GM21723 (cell line): Measurements from ENCODE around the gene NKG7.
A peak's percentile ranks its signal among the peaks of the same experiment; 100 is the strongest.

Experiments used
- ATAC-seq: cut with Tn5 transposase; IDR thresholded peaks from one replicate; pipeline ENCODE4 v1.9.1; 2021; ENCODE audit warnings: mild to moderate bottlenecking, moderate library complexity; ENCODE audit not compliant: unreplicated experiment

Gene NKG7

DNA sequence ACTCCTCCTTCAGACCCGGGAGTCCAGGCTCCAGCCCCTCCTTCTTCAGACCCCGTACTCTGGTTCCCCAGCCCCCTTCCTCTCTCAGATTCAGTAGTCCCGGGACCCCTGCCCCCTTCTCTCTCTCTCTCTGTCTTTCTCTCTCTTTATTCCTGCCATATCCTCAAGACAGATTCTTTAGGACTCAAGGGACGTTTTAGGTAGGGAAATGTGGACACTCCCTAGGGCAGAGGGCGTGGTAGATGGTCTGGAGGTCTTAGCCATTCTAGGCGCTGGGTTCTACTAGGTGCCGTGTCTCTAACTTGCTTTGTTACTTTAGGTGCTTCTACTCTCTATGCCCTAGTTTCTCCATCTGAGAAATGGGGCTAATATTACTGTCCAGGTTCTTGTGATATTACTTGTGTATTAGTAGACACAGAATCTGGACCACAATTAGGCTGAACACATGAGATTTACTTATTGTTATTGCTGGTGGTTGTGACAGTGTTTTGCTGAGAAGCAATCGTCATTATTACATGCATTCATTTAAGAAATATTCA is 18.7 kb upstream of the NKG7 start:
- ATAC-seq, result no peak

DNA sequence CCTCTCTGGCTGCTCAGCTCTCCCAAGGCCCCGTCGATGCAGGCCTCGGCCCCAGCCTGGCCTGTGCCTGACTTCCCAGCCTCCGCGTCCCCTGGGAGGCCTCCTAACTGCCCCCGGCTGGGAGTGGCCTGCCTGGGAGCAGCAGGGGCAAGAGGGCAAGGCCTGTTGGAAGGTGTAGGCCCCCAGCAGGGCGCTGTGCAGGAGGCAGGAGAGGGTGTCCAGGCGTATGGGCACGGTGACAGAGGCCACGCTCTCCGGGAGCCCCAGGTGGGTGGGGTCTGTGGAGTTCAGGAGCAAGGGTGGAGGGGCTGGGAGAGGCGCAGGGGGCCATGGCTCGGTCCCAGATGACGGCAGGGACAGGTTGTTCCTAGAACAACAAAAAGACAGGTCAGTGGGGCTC is 16.7 kb upstream of the NKG7 start:
- no peak for ATAC-seq

DNA sequence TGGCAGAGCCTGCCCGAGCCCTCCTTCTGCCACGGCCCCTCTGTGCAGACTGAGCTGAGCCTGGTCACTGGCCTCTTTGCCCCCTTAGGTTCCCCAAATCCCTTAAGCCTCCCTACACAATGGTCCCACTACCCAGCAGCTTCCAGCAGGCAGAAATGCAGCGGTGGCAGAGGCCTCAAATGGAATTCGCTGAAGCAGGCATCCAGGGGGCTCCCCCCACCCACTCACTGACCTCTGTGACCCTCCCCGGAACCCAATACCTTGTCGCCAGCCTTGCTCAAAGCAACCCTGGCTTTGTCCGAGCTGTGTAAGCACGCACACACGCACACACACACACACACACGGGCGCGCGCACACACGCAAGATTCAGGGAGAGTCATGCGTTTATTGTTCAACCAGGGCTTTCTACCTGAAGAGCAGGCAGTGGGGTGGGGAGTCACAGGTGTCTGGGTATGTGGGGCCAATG is 15.5 kb upstream of the NKG7 start, which contains the start of gene LIM2:
Gene LIM2, minus strand, starts transcription at position 51 of the 466 bp plus-strand sequence. CDS start 531 bp downstream, outside the sequence.
- no peak for ATAC-seq

- ATAC-seq, result no peak
Measured at GRCh38 chr19:51386882-51387520, 14.5 kb upstream of the NKG7 start.

GRCh38 chr19:51382004-51382403 is 9.6 kb upstream of the NKG7 start:
- no peak for ATAC-seq

DNA sequence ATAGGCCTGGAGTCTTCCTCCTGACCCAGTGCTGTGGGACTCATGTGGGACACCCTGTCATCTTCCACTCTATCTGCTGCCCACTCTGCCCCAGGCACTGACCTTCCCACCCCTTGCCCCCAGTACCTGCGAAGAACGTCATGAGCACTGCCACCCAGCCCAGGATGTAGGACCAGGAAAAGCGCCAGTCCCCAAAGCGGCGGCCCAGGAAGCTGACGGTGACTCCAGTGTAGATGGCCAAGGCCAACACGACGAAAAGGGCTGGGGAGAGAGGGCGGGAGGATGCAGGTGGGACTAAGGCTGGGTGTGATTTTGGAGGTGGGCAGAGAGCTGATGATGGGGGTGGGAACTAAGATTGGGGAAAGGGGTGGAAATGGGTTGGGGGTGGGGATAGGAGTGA is 7.9 kb upstream of the NKG7 start:
- ATAC-seq, result no peak

DNA sequence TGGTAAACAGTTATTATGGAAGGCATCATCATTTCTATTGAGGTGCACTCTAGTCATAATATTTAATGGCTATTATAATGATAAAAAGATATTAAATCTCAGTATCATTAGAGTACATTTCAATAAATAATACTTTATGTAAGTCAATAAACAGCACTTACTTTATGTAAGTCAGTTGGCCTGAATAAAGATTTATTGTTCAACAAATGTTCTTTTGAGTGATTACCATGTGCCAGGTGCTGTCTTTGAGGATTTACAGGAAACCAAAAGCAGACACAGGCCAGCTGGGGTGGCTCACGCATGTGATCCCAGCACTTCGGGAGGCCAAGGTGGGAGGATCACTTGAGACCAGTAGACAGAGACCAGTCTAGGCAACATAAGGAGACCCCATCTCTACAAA is 5.0 kb upstream of the NKG7 start:
- no peak for ATAC-seq

DNA sequence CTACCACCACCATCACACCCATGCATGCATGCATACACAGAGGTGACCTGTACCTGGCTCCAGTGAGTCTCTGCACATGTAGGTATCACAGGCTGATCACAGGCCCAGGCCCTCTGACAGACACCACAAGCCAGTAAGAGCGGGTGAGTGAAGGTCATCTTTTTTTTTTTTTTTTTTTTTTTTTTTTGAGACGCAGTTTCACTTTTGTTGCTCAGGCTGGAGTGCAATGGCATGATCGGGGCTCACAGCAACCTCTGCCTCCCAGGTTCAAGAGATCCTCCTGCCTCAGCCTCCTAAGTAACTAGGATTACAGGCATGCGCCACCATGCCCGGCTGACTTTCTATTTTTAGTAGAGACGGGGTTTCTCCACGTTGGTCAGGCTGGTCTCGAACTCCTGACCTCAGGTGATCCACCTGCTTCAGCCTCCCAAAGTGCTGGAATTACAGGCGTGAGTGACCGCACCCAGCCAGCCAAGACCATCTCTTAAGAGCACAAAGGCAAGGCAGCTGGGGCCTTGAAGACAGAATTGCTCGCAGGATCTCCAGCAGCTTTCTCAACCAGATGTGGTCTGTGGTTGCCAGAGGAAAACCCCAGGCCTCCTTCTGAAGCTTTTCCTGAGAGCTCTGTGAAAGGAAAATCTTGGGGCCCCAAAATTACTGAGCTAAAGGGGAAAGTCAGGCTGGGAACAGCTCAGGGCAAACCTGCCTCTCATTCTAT is 3.2 kb upstream of the NKG7 start:
- ATAC-seq, result no peak

GRCh38 chr19:51372021-51372648 is 319 bp downstream of the NKG7 start:
- ATAC-seq, result no peak

DNA sequence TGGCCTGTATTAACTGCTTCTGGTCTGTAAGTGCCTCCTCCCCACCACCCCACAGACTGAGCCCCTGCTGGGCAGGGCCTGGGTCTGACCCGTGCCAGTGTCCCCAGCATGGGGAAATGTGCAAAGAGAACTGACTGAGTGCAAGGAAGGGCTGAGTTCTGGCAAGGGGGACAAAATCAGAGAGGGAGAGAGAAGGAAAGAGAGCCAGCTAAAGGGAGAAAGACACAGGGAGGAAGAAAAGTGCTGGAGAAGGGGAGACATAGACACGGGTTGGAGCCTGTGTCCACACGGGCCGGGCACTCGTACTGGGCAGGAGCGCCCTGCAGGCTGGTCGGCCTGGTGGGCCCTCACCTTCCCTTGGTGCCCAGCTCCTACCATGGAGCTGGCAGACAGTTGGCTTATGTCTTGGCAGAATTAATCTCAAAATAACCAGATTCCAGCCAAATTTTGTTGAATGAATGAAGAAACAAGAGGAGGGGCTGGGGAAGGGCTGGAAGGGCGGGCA is 1.2 kb downstream of the NKG7 start:
- ATAC-seq, result no peak

DNA sequence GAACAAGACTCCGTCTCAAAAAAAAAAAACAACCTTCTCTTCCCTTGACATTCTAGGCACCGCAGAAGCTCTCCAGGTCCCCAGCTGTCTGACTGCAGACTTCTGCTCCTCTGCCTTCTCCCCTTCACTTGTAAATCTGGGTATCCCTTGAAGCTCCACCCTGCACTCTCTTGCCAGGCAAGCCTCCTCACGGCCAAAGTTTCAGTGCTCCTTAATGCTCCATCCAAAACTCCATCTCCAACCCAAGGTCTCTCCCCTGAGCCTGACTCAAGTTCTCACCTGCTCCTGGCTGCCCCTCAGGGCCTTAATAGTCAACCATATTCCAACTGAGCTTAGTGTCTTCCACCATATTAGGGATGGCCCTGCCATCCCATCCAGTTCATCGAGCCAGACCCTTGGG is 2.2 kb downstream of the NKG7 start:
- ATAC-seq, result no peak

- ATAC-seq, result no peak
Measured at GRCh38 chr19:51368366-51369282, 3.8 kb downstream of the NKG7 start, which contains the start of gene CLDND2. TSS of gene CLDND2 (minus strand) at chr19:51369003. CDS start at chr19:51368577, 426 bp downstream.

GRCh38 chr19:51367565-51368365 is 4.7 kb downstream of the NKG7 start:
- peak; percentile 74 for ATAC-seq

DNA sequence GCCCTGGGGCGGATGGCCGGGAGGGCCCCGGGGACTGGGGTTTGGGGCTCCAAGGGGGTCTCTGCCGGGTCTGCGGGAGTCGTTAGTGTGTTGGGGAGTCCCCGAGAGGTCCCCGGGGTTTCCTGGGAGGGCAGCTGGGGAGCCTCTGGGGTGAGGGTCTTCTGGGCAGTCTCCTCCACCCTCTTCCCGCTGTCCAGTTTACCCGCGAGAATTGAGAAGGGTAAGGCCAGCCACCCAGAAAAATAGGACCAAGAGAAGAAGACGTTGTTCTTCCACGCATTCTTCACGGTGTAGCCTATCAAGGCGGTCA is 5.2 kb downstream of the NKG7 start:
- peak; percentile 13 for ATAC-seq

- peak; percentile 46 for ATAC-seq
Measured at GRCh38 chr19:51366389-51367254, 5.8 kb downstream of the NKG7 start.

GRCh38 chr19:51365965-51366388 is 6.5 kb downstream of the NKG7 start, which contains the start of gene ETFB:
TSS of gene ETFB (minus strand) at chr19:51366388. CDS start at chr19:51366326, 62 bp downstream.
- ATAC-seq, result no peak

- no peak for ATAC-seq
Measured at GRCh38 chr19:51365211-51365964, 7.1 kb downstream of the NKG7 start.
